ENCODE measurements around the gene TTBK2.

The TTBK2 gene

DNA sequence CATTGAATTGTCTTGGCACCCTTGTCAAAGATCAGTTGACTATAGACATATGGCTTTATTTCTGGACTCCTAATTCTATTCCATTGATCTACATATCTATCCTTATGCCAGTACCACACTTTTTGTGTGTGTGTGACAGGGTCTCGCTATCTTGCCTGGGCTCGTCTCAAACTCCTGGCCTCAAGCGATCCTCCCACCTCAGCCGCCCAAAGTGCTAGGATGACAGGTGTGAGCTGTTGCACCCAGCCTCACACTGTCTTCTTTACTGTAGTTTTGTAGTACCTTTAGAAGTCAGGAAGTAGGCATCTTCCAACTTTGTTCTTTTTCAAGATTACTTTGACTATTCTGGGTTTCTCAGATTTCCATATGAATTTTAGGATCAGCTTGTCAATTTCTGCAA is 208.0 kb downstream of the TTBK2 start:
- Histone ChIP-seq H2BK12ac (ENCODE audit: low read length in 2 of 2) (no peak overlapping the region), H2BK120ac (ENCODE audit: low read depth, low read length) (no peak overlapping the region), H2BK15ac (ENCODE audit: low read depth, poor library complexity, severe bottlenecking) (no peak overlapping the region), H3K14ac (ENCODE audit: low read length in 2 of 2) (no peak overlapping the region), H3K4me1 (ENCODE audit: control insufficient read depth, insufficient read depth, low read depth, low read length) (peaks cover 5% of the 10 kb centered on the region), H2AFZ (ENCODE audit: low read depth, low read length) (no peak overlapping the region), H2BK5ac (ENCODE audit: low read depth, low read length, poor library complexity, severe bottlenecking) (no peak overlapping the region), H2AK5ac (ENCODE audit: low read length, severe bottlenecking) (no peak overlapping the region), H4K8ac (ENCODE audit: low read length) (no peak overlapping the region), H4K91ac (ENCODE audit: low read length) (no peak overlapping the region), H3K4me2 (ENCODE audit: low read length, poor library complexity, severe bottlenecking) (no peak overlapping the region), H3K36me3 (ENCODE audit: control insufficient read depth in 1 of 2, insufficient read depth in 2 of 2, low read depth in 1 of 2, low read length in 2 of 2) (peaks cover 2 to 9% of the 10 kb centered on the region in 2 experiments), H3K27ac (ENCODE audit: low read length, poor library complexity, severe bottlenecking) (no peak overlapping the region), H3K4me3 (ENCODE audit: insufficient read depth in 1 of 2, low read depth in 1 of 2, low read length in 2 of 2) (no peak overlapping the region), H3K9me3 (ENCODE audit: control insufficient read depth, low read length) (no peaks in the 10 kb centered on the region), H3K79me1 (replicated peaks; ENCODE audit: low read length, poor library complexity, severe bottlenecking) (peaks cover 19% of the 10 kb centered on the region), H3K23ac (ENCODE audit: low read length in 2 of 2) (no peak overlapping the region), H3K18ac (ENCODE audit: low read depth in 1 of 2, low read length in 2 of 2) (no peak overlapping the region), H3K9ac (ENCODE audit: low read length) (no peak overlapping the region), H3K27me3 (ENCODE audit: control insufficient read depth in 1 of 2, insufficient read depth in 1 of 2, low read length in 2 of 2) (no peaks in the 10 kb centered on the region), H3K4ac (ENCODE audit: low read depth in 1 of 2, low read length in 2 of 2) (no peak overlapping the region)
- DNase-seq, result no peak
- WGBS, result 100% methylated on average over 4 of the region's 4 CpGs

DNA sequence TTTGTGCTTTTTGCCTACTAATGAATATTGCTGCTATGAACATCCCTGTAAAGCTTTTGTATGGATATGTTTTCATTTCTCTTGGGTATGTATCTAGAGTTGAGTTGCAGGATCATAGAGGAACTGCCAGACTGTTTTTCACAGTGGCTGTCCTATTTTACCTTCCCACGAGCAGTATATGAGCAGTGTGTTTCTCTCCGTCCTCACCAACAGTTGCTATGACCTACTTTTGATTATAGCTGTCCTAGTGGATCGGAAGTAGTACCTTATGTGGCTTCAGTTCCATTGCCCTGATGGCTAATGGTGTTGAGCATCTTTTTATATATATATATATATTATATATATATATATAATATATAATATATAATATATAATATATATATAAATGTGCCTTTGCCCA is 208.8 kb downstream of the TTBK2 start:
- Histone ChIP-seq H3K36me3 (ENCODE audit: control insufficient read depth in 1 of 2, insufficient read depth in 2 of 2, low read depth in 1 of 2, low read length in 2 of 2) (peaks cover 0 to 3% of the 10 kb centered on the region in 2 experiments), H3K4ac (ENCODE audit: low read depth in 1 of 2, low read length in 2 of 2) (no peak overlapping the region), H3K27me3 (ENCODE audit: control insufficient read depth in 1 of 2, insufficient read depth in 1 of 2, low read length in 2 of 2) (no peaks in the 10 kb centered on the region), H4K91ac (ENCODE audit: low read length) (no peak overlapping the region), H3K4me3 (ENCODE audit: insufficient read depth in 1 of 2, low read depth in 1 of 2, low read length in 2 of 2) (no peak overlapping the region), H3K14ac (ENCODE audit: low read length in 2 of 2) (no peak overlapping the region), H2BK5ac (ENCODE audit: low read depth, low read length, poor library complexity, severe bottlenecking) (no peak overlapping the region), H4K8ac (ENCODE audit: low read length) (no peak overlapping the region), H3K4me2 (ENCODE audit: low read length, poor library complexity, severe bottlenecking) (no peak overlapping the region), H3K23ac (ENCODE audit: low read length in 2 of 2) (no peak overlapping the region), H2BK15ac (ENCODE audit: low read depth, poor library complexity, severe bottlenecking) (no peak overlapping the region), H2AFZ (ENCODE audit: low read depth, low read length) (no peak overlapping the region), H2BK12ac (ENCODE audit: low read length in 2 of 2) (no peak overlapping the region), H3K27ac (ENCODE audit: low read length, poor library complexity, severe bottlenecking) (no peak overlapping the region), H3K79me1 (replicated peaks; ENCODE audit: low read length, poor library complexity, severe bottlenecking) (peaks cover 17% of the 10 kb centered on the region), H3K18ac (ENCODE audit: low read depth in 1 of 2, low read length in 2 of 2) (no peak overlapping the region), H3K9ac (ENCODE audit: low read length) (no peak overlapping the region), H3K4me1 (ENCODE audit: control insufficient read depth, insufficient read depth, low read depth, low read length) (peaks cover 3% of the 10 kb centered on the region), H2AK5ac (ENCODE audit: low read length, severe bottlenecking) (no peak overlapping the region), H3K9me3 (ENCODE audit: control insufficient read depth, low read length) (no peaks in the 10 kb centered on the region), H2BK120ac (ENCODE audit: low read depth, low read length) (no peak overlapping the region)
- WGBS, result 100% methylated on average over 1 of the region's 3 CpGs
- no peak for DNase-seq

DNA sequence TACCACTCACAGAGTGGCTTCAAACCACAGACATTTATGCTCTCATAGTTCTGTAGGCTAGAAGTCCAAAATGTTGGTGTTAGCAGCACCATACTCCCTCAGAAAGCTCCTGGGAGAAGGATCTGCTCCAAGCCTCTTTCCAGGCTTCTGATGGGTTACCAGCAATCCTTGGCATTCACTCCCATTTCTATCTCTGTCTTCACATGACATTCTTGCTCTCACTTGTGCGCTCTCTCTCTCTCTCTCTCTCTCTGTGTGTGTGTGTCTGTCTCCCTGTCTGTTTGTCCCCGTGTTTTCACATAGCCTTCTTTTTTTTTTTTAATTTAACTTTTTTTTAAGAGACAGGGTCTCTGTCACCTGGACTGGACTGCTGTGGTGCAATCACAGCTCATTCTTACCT is 209.9 kb downstream of the TTBK2 start:
- Histone ChIP-seq H3K14ac (ENCODE audit: low read length in 2 of 2) (no peak overlapping the region), H2AFZ (ENCODE audit: low read depth, low read length) (no peak overlapping the region), H2AK5ac (ENCODE audit: low read length, severe bottlenecking) (no peak overlapping the region), H4K8ac (ENCODE audit: low read length) (no peak overlapping the region), H3K36me3 (ENCODE audit: control insufficient read depth in 1 of 2, insufficient read depth in 2 of 2, low read depth in 1 of 2, low read length in 2 of 2) (peaks cover 0 to 2% of the 10 kb centered on the region in 2 experiments), H3K4ac (ENCODE audit: low read depth in 1 of 2, low read length in 2 of 2) (no peak overlapping the region), H3K9ac (ENCODE audit: low read length) (no peak overlapping the region), H4K91ac (ENCODE audit: low read length) (no peak overlapping the region), H2BK15ac (ENCODE audit: low read depth, poor library complexity, severe bottlenecking) (no peak overlapping the region), H2BK5ac (ENCODE audit: low read depth, low read length, poor library complexity, severe bottlenecking) (no peak overlapping the region), H3K79me1 (replicated peaks; ENCODE audit: low read length, poor library complexity, severe bottlenecking) (peaks cover 11% of the 10 kb centered on the region), H3K27ac (ENCODE audit: low read length, poor library complexity, severe bottlenecking) (no peak overlapping the region), H3K4me3 (ENCODE audit: insufficient read depth in 1 of 2, low read depth in 1 of 2, low read length in 2 of 2) (no peak overlapping the region), H2BK120ac (ENCODE audit: low read depth, low read length) (no peak overlapping the region), H2BK12ac (ENCODE audit: low read length in 2 of 2) (no peak overlapping the region), H3K27me3 (ENCODE audit: control insufficient read depth in 1 of 2, insufficient read depth in 1 of 2, low read length in 2 of 2) (no peaks in the 10 kb centered on the region), H3K18ac (ENCODE audit: low read depth in 1 of 2, low read length in 2 of 2) (no peak overlapping the region), H3K9me3 (ENCODE audit: control insufficient read depth, low read length) (no peaks in the 10 kb centered on the region), H3K4me1 (ENCODE audit: control insufficient read depth, insufficient read depth, low read depth, low read length) (no peaks in the 10 kb centered on the region), H3K23ac (ENCODE audit: low read length in 2 of 2) (no peak overlapping the region), H3K4me2 (ENCODE audit: low read length, poor library complexity, severe bottlenecking) (no peak overlapping the region)
- WGBS, result 100% methylated on average over 2 of the region's 2 CpGs
- no peak for DNase-seq

DNA sequence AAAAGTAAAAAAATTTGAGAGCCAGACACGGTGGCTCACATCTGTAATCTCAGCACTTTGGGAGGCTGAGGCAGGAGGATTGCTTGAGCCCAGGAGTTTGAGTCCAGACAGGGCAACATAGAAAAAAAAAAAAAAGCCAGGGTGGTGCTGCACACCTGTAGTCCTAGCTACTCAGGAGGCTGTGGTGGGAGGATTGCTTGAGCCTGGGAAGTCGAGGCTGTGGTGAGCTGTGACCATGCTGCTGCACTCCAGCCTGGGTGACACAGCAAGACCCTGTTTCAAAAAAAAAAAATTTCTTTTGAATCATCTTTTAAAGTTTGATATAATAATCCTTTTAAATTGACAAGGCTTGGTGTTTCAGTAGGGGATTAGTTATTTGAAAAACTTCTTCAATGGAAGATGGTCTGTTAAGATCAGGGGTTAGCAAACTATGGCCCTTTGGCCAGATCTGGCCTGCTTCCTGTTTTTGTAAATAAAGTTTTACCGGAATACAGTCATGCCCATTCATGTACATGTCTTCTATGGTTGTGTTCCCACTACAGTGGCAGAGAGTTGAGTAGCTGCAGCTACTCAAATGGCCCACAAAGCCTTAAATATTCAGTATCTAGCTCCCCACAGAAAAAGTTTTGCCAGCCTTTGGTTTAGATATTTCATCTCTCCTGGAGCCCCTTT is 212.6 kb downstream of the TTBK2 start:
- no peak overlapping the region for H2BK15ac ChIP-seq (ENCODE audit: low read depth, poor library complexity, severe bottlenecking)
- no peaks in the 10 kb centered on the region for H3K4me1 ChIP-seq (ENCODE audit: control insufficient read depth, insufficient read depth, low read depth, low read length)
- H2BK5ac ChIP-seq (ENCODE audit: low read depth, low read length, poor library complexity, severe bottlenecking), result no peak overlapping the region
- no peak overlapping the region for H2AFZ ChIP-seq (ENCODE audit: low read depth, low read length)
- no peak overlapping the region for H3K4me3 ChIP-seq (ENCODE audit: insufficient read depth in 1 of 2, low read depth in 1 of 2, low read length in 2 of 2)
- no peak overlapping the region for H3K23ac ChIP-seq (ENCODE audit: low read length in 2 of 2)
- 98% methylated on average over 2 of the region's 3 CpGs for WGBS
- H3K4me2 ChIP-seq (ENCODE audit: low read length, poor library complexity, severe bottlenecking), result no peak overlapping the region
- no peak overlapping the region for H2AK5ac ChIP-seq (ENCODE audit: low read length, severe bottlenecking)
- H3K36me3 ChIP-seq (ENCODE audit: control insufficient read depth in 1 of 2, insufficient read depth in 2 of 2, low read depth in 1 of 2, low read length in 2 of 2), result peaks cover 0 to 11% of the 10 kb centered on the region in 2 experiments
- DNase-seq, result no peak
- no peaks in the 10 kb centered on the region for H3K27me3 ChIP-seq (ENCODE audit: control insufficient read depth in 1 of 2, insufficient read depth in 1 of 2, low read length in 2 of 2)
- H4K8ac ChIP-seq (ENCODE audit: low read length), result no peak overlapping the region
- H2BK12ac ChIP-seq (ENCODE audit: low read length in 2 of 2), result no peak overlapping the region
- H2BK120ac ChIP-seq (ENCODE audit: low read depth, low read length), result no peak overlapping the region
- H3K4ac ChIP-seq (ENCODE audit: low read depth in 1 of 2, low read length in 2 of 2), result no peak overlapping the region
- no peak overlapping the region for H3K27ac ChIP-seq (ENCODE audit: low read length, poor library complexity, severe bottlenecking)
- H4K91ac ChIP-seq (ENCODE audit: low read length), result no peak overlapping the region
- H3K9ac ChIP-seq (ENCODE audit: low read length), result no peak overlapping the region
- no peaks in the 10 kb centered on the region for H3K9me3 ChIP-seq (ENCODE audit: control insufficient read depth, low read length)
- no peak overlapping the region for H3K14ac ChIP-seq (ENCODE audit: low read length in 2 of 2)
- peaks cover 15% of the 10 kb centered on the region for H3K79me1 ChIP-seq (replicated peaks; ENCODE audit: low read length, poor library complexity, severe bottlenecking)
- no peak overlapping the region for H3K18ac ChIP-seq (ENCODE audit: low read depth in 1 of 2, low read length in 2 of 2)

All from mesenchymal stem cell (in vitro differentiated cells and primary cell).